HCT116 (cell line): ENCODE measurements around the gene GOSR1.

Source experiments
- CTCF ChIP-seq, 3 experiments: fragments of 200-600 bp in 1 of 3; sonication (generic) in 1 of 3; IDR thresholded peaks in 2 of 3; conservative IDR thresholded peaks in 1 of 3; 2 replicates each; pipeline ENCODE4 v1.5.1; 2012 to 2017; ENCODE audit warnings: low read depth in 2 of 3, low read length in 2 of 3, antibody characterized with exemption in 1 of 3, borderline replicate concordance in 1 of 3, control low read depth in 1 of 3, mild to moderate bottlenecking in 1 of 3, mixed read lengths in 1 of 3, mixed run types in 1 of 3, moderate library complexity in 1 of 3; ENCODE audit not compliant: insufficient read depth in 1 of 3
- FOSL1 ChIP-seq: IDR thresholded peaks from 2 replicates; pipeline ENCODE4 v1.6.1; 2012; ENCODE audit warnings: low read depth
- MAX ChIP-seq: IDR thresholded peaks from 2 replicates; pipeline ENCODE4 v1.6.1; 2012
- POLR2A ChIP-seq: IDR thresholded peaks from 2 replicates; pipeline ENCODE4 v1.7.0; 2011; ENCODE audit warnings: borderline replicate concordance; ENCODE audit not compliant: insufficient read depth, insufficient read length; ENCODE audit errors: extremely low read depth
- POLR2AphosphoS5 ChIP-seq: IDR thresholded peaks from 2 replicates; pipeline ENCODE4 v1.6.1; 2011; ENCODE audit warnings: mild to moderate bottlenecking, low read depth, low read length, moderate library complexity
- REST ChIP-seq: IDR thresholded peaks from 2 replicates; pipeline ENCODE4 v1.6.1; 2012; ENCODE audit warnings: low read depth
- TCF7L2 ChIP-seq: IDR thresholded peaks from 2 replicates; pipeline ENCODE4 v1.7.0; 2011; ENCODE audit warnings: borderline replicate concordance, inconsistent platforms; ENCODE audit not compliant: insufficient read depth, insufficient read length; ENCODE audit errors: extremely low read depth

- TF ChIP-seq CTCF (IDR thresholded peaks at IDR 0.05 in 2 of 3, conservative IDR thresholded peaks at IDR 0.05 in 1 of 3; ENCODE audit: borderline replicate concordance in 1 of 3, insufficient read depth in 1 of 3, low read depth in 2 of 3, low read length in 2 of 3): no peak
- no peak for TF ChIP-seq REST
- no peak for TF ChIP-seq POLR2AphosphoS5
- no peak for TF ChIP-seq TCF7L2
- TF ChIP-seq POLR2A: no peak
- TF ChIP-seq FOSL1: no peak
- TF ChIP-seq MAX: no peak
These were observed 26.8 kb upstream of the GOSR1 start for GRCh38 chr17:30450125-30451027.
